Measurements from ENCODE around the gene ABCC9. TPM values are rescaled to one million over a fixed set of nuclear protein-coding genes. Genes with fewer than 3 reads are reported as not detected.

The ABCC9 gene
- polyA plus RNA-seq, 4 donors, result under 0.01 to 2.5 (median 1.4) TPM; not detected in 1

- no peaks in the 10 kb centered on the region for H3K27me3 ChIP-seq (ENCODE audit: control insufficient read depth in 3 of 3, insufficient read depth in 3 of 3, low read length in 3 of 3)
- no peak for FAIRE-seq
- no peak for DNase-seq
- H3K9me3 ChIP-seq (ENCODE audit: control insufficient read depth in 2 of 2, insufficient read depth in 1 of 2, low read depth in 1 of 2, low read length in 1 of 2), result no peaks in the 10 kb centered on the region
- WGBS, 3 donors, result 82 to 90% (median 88%) methylated on average over 1 of the region's 1 CpG
- H3K27ac ChIP-seq (ENCODE audit: low read depth in 1 of 3, low read length in 2 of 3), result no peak overlapping the region
- H3K4me1 ChIP-seq (ENCODE audit: control insufficient read depth in 3 of 3, insufficient read depth in 2 of 3, low read depth in 1 of 3, low read length in 2 of 3), result no peaks in the 10 kb centered on the region
- H3K36me3 ChIP-seq (ENCODE audit: control insufficient read depth in 3 of 3, insufficient read depth in 2 of 3, low read depth in 1 of 3, low read length in 3 of 3), result no peaks in the 10 kb centered on the region
- no peak overlapping the region for H3K4me3 ChIP-seq (ENCODE audit: low read depth in 1 of 3, low read length in 3 of 3)
Observed at GRCh38 chr12:21851151-21851550, 90.1 kb downstream of the ABCC9 start.

GRCh38 chr12:21850419-21850818 lies 90.8 kb downstream of the ABCC9 start:
- no peaks in the 10 kb centered on the region for H3K4me1 ChIP-seq (ENCODE audit: control insufficient read depth in 3 of 3, insufficient read depth in 2 of 3, low read depth in 1 of 3, low read length in 2 of 3)
- no peak overlapping the region for H3K4me3 ChIP-seq (ENCODE audit: low read depth in 1 of 3, low read length in 3 of 3)
- FAIRE-seq, result no peak
- 53 to 54% (median 53%) methylated on average over 4 of the region's 4 CpGs for WGBS, 3 donors
- no peaks in the 10 kb centered on the region for H3K9me3 ChIP-seq (ENCODE audit: control insufficient read depth in 2 of 2, insufficient read depth in 1 of 2, low read depth in 1 of 2, low read length in 1 of 2)
- no peaks in the 10 kb centered on the region for H3K27me3 ChIP-seq (ENCODE audit: control insufficient read depth in 3 of 3, insufficient read depth in 3 of 3, low read length in 3 of 3)
- no peaks in the 10 kb centered on the region for H3K36me3 ChIP-seq (ENCODE audit: control insufficient read depth in 3 of 3, insufficient read depth in 2 of 3, low read depth in 1 of 3, low read length in 3 of 3)
- H3K27ac ChIP-seq (ENCODE audit: low read depth in 1 of 3, low read length in 2 of 3), result no peak overlapping the region
- no peak for DNase-seq

- WGBS, 3 donors, result 60 to 66% (median 64%) methylated on average over 2 of the region's 2 CpGs
- Histone ChIP-seq H3K27ac (ENCODE audit: low read depth in 1 of 3, low read length in 2 of 3) (no peak overlapping the region), H3K4me3 (ENCODE audit: low read depth in 1 of 3, low read length in 3 of 3) (no peak overlapping the region), H3K36me3 (ENCODE audit: control insufficient read depth in 3 of 3, insufficient read depth in 2 of 3, low read depth in 1 of 3, low read length in 3 of 3) (no peaks in the 10 kb centered on the region), H3K9me3 (ENCODE audit: control insufficient read depth in 2 of 2, insufficient read depth in 1 of 2, low read depth in 1 of 2, low read length in 1 of 2) (no peaks in the 10 kb centered on the region), H3K4me1 (ENCODE audit: control insufficient read depth in 3 of 3, insufficient read depth in 2 of 3, low read depth in 1 of 3, low read length in 2 of 3) (no peaks in the 10 kb centered on the region), H3K27me3 (ENCODE audit: control insufficient read depth in 3 of 3, insufficient read depth in 3 of 3, low read length in 3 of 3) (no peaks in the 10 kb centered on the region)
- no peak for FAIRE-seq
- no peak for DNase-seq
Observed at GRCh38 chr12:21849878-21850277, 91.3 kb downstream of the ABCC9 start.

- H3K4me1 ChIP-seq (ENCODE audit: control insufficient read depth in 3 of 3, insufficient read depth in 2 of 3, low read depth in 1 of 3, low read length in 2 of 3), result no peaks in the 10 kb centered on the region
- H3K36me3 ChIP-seq (ENCODE audit: control insufficient read depth in 3 of 3, insufficient read depth in 2 of 3, low read depth in 1 of 3, low read length in 3 of 3), result no peaks in the 10 kb centered on the region
- FAIRE-seq, result no peak
- DNase-seq, result no peak
- WGBS, 3 donors, result 74 to 83% (median 83%) methylated on average over 5 of the region's 5 CpGs
- H3K9me3 ChIP-seq (ENCODE audit: control insufficient read depth in 2 of 2, insufficient read depth in 1 of 2, low read depth in 1 of 2, low read length in 1 of 2), result no peaks in the 10 kb centered on the region
- H3K27me3 ChIP-seq (ENCODE audit: control insufficient read depth in 3 of 3, insufficient read depth in 3 of 3, low read length in 3 of 3), result no peaks in the 10 kb centered on the region
- H3K4me3 ChIP-seq (ENCODE audit: low read depth in 1 of 3, low read length in 3 of 3), result no peak overlapping the region
- H3K27ac ChIP-seq (ENCODE audit: low read depth in 1 of 3, low read length in 2 of 3), result no peak overlapping the region
Observed at GRCh38 chr12:21848192-21848591, 93.0 kb downstream of the ABCC9 start.

- FAIRE-seq (no peak), DNase-seq (no peak)
- 84 to 93% (median 90%) methylated on average over 2 of the region's 2 CpGs for WGBS, 3 donors
Observed at GRCh38 chr12:21843795-21844194, 97.4 kb downstream of the ABCC9 start.

GRCh38 chr12:21839776-21840175 lies 101.5 kb downstream of the ABCC9 start:
- WGBS, 3 donors, result 56 to 87% (median 83%) methylated on average over 1 of the region's 1 CpG
- FAIRE-seq, result no peak
- no peak overlapping the region for H3K4me3 ChIP-seq (ENCODE audit: low read depth in 1 of 3, low read length in 3 of 3)
- DNase-seq, result no peak
- H3K9me3 ChIP-seq (ENCODE audit: control insufficient read depth in 2 of 2, insufficient read depth in 1 of 2, low read depth in 1 of 2, low read length in 1 of 2), result no peaks in the 10 kb centered on the region
- no peaks in the 10 kb centered on the region for H3K27me3 ChIP-seq (ENCODE audit: control insufficient read depth in 3 of 3, insufficient read depth in 3 of 3, low read length in 3 of 3)
- H3K4me1 ChIP-seq (ENCODE audit: control insufficient read depth in 3 of 3, insufficient read depth in 2 of 3, low read depth in 1 of 3, low read length in 2 of 3), result no peaks in the 10 kb centered on the region
- H3K27ac ChIP-seq (ENCODE audit: low read depth in 1 of 3, low read length in 2 of 3), result no peak overlapping the region
- H3K36me3 ChIP-seq (ENCODE audit: control insufficient read depth in 3 of 3, insufficient read depth in 2 of 3, low read depth in 1 of 3, low read length in 3 of 3), result no peaks in the 10 kb centered on the region

More at GRCh38 chr12:21843795-21844194, 97.4 kb downstream of the ABCC9 start:
- Histone ChIP-seq H3K4me3 (ENCODE audit: low read depth in 1 of 3, low read length in 3 of 3) (no peak overlapping the region), H3K27ac (ENCODE audit: low read depth in 1 of 3, low read length in 2 of 3) (no peak overlapping the region), H3K27me3 (ENCODE audit: control insufficient read depth in 3 of 3, insufficient read depth in 3 of 3, low read length in 3 of 3) (no peaks in the 10 kb centered on the region), H3K36me3 (ENCODE audit: control insufficient read depth in 3 of 3, insufficient read depth in 2 of 3, low read depth in 1 of 3, low read length in 3 of 3) (no peaks in the 10 kb centered on the region), H3K9me3 (ENCODE audit: control insufficient read depth in 2 of 2, insufficient read depth in 1 of 2, low read depth in 1 of 2, low read length in 1 of 2) (no peaks in the 10 kb centered on the region), H3K4me1 (ENCODE audit: control insufficient read depth in 3 of 3, insufficient read depth in 2 of 3, low read depth in 1 of 3, low read length in 2 of 3) (no peaks in the 10 kb centered on the region)

DNA sequence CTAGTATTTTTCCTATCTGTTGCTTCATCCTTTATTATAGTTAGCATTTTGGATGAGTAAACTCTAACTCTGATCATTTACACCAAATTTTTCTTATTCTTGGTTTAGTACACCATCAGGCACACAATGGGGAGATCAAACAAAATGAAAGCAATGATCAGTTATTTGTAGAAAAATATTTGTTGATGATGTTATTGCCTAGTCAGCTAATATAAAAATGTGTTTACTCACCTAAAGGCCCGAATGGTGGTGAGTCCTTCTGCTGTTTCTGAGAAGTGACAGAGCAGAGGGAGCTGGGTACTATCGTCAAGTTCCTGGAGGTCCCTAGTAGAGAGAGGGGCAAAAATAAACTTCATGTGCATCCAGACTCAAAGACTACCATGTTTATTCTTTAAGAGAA lies 103.4 kb downstream of the ABCC9 start:
- no peaks in the 10 kb centered on the region for H3K36me3 ChIP-seq (ENCODE audit: control insufficient read depth in 3 of 3, insufficient read depth in 2 of 3, low read depth in 1 of 3, low read length in 3 of 3)
- WGBS, 3 donors, result 74 to 85% (median 77%) methylated on average over 2 of the region's 2 CpGs
- H3K4me3 ChIP-seq (ENCODE audit: low read depth in 1 of 3, low read length in 3 of 3), result no peak overlapping the region
- DNase-seq (no peak), FAIRE-seq (no peak)
- no peaks in the 10 kb centered on the region for H3K27me3 ChIP-seq (ENCODE audit: control insufficient read depth in 3 of 3, insufficient read depth in 3 of 3, low read length in 3 of 3)
- no peaks in the 10 kb centered on the region for H3K4me1 ChIP-seq (ENCODE audit: control insufficient read depth in 3 of 3, insufficient read depth in 2 of 3, low read depth in 1 of 3, low read length in 2 of 3)
- H3K9me3 ChIP-seq (ENCODE audit: control insufficient read depth in 2 of 2, insufficient read depth in 1 of 2, low read depth in 1 of 2, low read length in 1 of 2), result no peaks in the 10 kb centered on the region
- H3K27ac ChIP-seq (ENCODE audit: low read depth in 1 of 3, low read length in 2 of 3), result no peak overlapping the region

DNA sequence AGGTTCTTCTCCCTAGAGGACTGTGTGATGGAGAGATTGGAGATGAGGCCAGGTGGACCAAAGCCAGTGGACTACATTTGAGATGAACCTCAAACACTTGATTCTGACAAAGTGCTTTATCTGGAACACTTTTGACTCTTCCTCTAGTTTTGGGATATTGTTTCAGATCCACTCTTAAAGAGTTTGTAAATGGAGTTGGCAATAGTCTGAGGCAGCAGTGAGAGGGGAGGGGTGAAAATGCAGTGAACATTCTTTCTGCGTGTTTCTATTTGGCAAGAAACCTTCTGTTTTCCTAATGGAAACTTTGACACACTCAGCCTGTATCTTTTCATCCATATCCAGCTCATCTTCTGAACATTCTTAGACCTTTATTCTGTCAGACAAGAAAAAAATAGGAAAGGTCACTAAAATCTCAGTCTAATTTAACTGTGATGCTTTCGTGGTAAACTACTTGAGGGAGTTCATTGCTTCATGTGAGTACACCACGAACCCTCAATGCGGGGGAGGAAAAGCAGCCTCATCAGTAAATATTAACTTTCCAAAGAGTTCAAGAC lies 109.4 kb downstream of the ABCC9 start:
- Histone ChIP-seq H3K4me3 (ENCODE audit: low read depth in 1 of 3, low read length in 3 of 3) (no peak overlapping the region), H3K4me1 (ENCODE audit: control insufficient read depth in 3 of 3, insufficient read depth in 2 of 3, low read depth in 1 of 3, low read length in 2 of 3) (no peaks in the 10 kb centered on the region), H3K9me3 (ENCODE audit: control insufficient read depth in 2 of 2, insufficient read depth in 1 of 2, low read depth in 1 of 2, low read length in 1 of 2) (no peaks in the 10 kb centered on the region), H3K27ac (ENCODE audit: low read depth in 1 of 3, low read length in 2 of 3) (peak overlapping the region in 2 of 3 donors; percentile 2 to 4), H3K27me3 (ENCODE audit: control insufficient read depth in 3 of 3, insufficient read depth in 3 of 3, low read length in 3 of 3) (no peaks in the 10 kb centered on the region), H3K36me3 (ENCODE audit: control insufficient read depth in 3 of 3, insufficient read depth in 2 of 3, low read depth in 1 of 3, low read length in 3 of 3) (no peaks in the 10 kb centered on the region)
- FAIRE-seq, result no peak
- DNase-seq, result peak in 1 of 2 donors; percentile 6
- WGBS, 3 donors, result 57 to 81% (median 77%) methylated on average over 4 of the region's 4 CpGs

- no peak overlapping the region for H3K4me3 ChIP-seq (ENCODE audit: low read depth in 1 of 3, low read length in 3 of 3)
- FAIRE-seq (no peak), DNase-seq (no peak)
- no peaks in the 10 kb centered on the region for H3K36me3 ChIP-seq (ENCODE audit: control insufficient read depth in 3 of 3, insufficient read depth in 2 of 3, low read depth in 1 of 3, low read length in 3 of 3)
- H3K27ac ChIP-seq (ENCODE audit: low read depth in 1 of 3, low read length in 2 of 3), result no peak overlapping the region
- no peaks in the 10 kb centered on the region for H3K27me3 ChIP-seq (ENCODE audit: control insufficient read depth in 3 of 3, insufficient read depth in 3 of 3, low read length in 3 of 3)
- 68 to 90% (median 83%) methylated on average over 8 of the region's 8 CpGs for WGBS, 3 donors
- H3K9me3 ChIP-seq (ENCODE audit: control insufficient read depth in 2 of 2, insufficient read depth in 1 of 2, low read depth in 1 of 2, low read length in 1 of 2), result no peaks in the 10 kb centered on the region
- H3K4me1 ChIP-seq (ENCODE audit: control insufficient read depth in 3 of 3, insufficient read depth in 2 of 3, low read depth in 1 of 3, low read length in 2 of 3), result no peaks in the 10 kb centered on the region
Observed at GRCh38 chr12:21828779-21829178, 112.4 kb downstream of the ABCC9 start.

Measured in small intestine (tissue), 7 donors.